Hematopoietic multipotent progenitor cell treated with erythropoietin and hydrocortisone succinate and interleukin-3 and kit ligand, for 4 days (in vitro differentiated cells): ENCODE measurements around the gene LAMA2.

Experiments used
- DNase-seq: peaks from one replicate; pipeline ENCODE4 v3.0.0-alpha.2; 2015

LAMA2 gene

DNA sequence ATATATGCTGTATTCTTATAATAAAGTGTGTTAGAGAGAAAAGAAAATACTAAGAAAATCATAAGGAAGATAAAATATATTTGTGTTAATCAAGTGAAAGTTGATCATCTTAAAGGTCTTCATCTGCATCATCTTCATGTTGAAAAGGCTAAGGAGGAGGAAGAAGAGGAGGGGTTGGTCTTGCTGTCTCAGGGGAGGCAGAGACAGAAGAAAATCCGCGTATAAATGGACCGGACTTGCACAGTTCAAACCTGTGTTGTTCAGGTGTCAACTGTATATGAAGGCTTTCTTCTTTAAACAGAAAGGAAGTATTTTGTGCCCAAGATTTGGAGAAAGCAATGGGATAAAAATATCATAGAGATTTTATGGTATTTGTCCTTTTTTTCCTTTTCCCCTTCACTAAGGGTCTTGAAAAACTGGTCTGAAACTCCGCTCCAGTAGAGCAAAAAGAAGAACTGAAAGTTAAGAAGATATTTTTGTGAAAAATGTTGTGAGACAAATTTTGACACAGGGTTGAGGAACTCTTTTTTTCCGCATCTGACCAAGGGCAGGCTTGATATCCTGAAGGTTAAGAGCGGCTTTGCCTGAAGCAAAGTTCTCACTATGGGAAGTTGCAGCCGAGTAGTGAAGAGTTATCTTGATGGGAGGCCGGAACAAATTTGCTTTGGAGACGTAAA lies 350.7 kb downstream of the LAMA2 start:
- DNase-seq, result no peak

DNA sequence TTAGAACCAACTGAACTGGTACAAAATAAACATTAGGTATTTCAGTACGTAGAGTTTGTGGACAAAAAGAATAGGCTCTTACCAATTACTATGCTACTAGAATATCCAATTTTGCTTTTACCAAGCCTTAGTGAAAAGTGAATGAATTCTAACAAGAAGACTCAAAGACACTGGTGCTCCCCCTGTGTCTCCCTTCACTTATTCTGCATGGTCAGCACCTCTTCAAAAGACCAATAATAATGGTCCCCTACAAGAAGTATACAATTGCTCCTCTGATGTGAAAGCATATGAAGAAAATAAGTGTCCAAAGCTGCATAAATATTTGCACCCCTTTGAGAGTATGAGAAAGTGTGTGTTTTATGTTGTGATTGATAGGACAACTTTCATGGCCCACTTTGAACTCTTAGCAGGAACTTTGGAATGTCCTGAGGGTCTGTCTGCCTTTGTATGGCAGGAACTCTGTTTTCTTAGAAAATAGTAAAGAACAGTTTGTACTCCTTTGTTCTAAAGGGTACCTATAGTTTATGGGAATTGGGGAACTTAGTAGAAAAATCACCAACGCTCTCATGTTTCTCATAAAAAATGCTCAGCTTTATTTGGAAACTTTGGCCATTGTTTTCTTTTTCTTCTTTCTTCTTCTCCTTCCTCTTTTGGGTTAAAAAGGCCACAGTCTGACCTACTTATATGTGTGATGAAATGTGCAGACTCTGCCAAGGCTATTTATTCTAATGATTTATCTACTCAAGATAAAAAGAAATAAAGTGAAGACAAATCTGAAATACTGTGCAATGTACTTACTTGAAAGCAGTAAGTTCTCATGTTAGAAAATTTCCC lies 352.4 kb downstream of the LAMA2 start:
- DNase-seq, result no peak

- no peak for DNase-seq
These were observed 353.1 kb downstream of the LAMA2 start for GRCh38 chr6:129236001-129236517.

- DNase-seq, result no peak
These were observed 356.1 kb downstream of the LAMA2 start for GRCh38 chr6:129238991-129239390.

DNA sequence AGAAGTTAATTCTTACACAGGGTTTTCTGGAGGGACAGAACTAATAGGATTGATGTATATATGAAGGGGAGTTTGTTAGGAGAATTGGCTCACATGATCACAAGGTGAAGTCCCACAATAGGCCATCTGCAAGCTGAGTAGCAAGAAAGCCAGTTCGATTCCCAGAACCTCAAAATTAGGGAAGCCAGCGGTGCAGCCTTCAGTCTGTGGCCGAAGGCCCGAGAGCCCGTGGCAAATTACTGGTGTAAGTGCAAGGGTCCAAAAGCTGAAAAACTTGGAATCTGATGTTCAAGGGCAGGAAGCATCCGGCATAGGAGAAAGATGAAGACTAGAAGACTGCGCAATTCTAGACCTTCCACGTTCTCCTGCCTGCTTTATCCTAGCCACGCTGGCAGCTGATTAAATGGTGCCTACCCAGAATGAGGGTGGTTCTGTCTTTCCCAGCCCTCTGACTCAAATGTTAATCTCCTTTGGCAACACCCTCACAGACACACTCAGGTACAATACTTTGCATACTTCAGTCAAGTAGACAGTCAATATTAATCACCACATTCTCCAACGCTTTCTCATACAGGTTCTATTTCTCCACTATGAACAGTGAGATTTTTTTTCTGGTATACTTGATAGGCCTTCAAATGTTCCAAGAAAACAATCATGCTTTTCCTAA lies 357.0 kb downstream of the LAMA2 start:
- no peak for DNase-seq

DNA sequence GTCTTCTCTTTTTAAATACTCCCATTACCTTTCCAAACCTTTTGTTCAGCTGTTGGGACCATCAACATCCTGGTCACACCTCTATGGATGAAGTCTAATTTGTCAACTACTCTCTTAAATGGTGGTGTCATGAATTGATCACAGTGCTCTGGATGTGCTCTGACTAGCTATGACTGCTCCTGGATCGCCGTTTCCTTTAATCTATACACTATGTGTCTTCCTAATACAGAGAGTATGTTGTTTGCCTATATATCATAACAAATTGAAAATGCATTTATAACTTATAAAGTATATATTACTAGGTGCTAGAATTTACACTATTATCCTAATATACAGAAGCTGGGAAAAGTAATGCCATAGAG lies 357.5 kb downstream of the LAMA2 start:
- DNase-seq, result no peak

GRCh38 chr6:129242546-129242945 lies 359.6 kb downstream of the LAMA2 start:
- no peak for DNase-seq

DNA sequence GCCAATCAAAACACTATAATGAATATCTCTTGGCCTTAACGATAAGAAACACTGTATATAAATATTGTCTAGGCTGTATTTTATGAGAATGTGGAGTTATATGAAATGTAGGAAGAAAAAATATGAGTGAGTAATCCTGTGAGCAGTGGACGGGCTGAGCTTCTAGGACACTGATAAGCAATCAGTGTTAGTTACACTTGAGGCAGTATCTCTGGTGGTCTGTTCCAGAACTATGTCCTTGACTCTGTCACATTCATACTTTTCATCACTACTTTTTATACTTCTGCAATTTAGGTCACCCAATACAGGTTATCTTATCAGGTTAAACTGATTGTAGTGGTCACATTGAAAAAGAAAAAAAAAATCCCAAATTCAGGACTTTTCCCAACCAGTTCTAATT lies 360.4 kb downstream of the LAMA2 start:
- no peak for DNase-seq

- no peak for DNase-seq
These were observed 366.0 kb downstream of the LAMA2 start for GRCh38 chr6:129248946-129249345.

DNA sequence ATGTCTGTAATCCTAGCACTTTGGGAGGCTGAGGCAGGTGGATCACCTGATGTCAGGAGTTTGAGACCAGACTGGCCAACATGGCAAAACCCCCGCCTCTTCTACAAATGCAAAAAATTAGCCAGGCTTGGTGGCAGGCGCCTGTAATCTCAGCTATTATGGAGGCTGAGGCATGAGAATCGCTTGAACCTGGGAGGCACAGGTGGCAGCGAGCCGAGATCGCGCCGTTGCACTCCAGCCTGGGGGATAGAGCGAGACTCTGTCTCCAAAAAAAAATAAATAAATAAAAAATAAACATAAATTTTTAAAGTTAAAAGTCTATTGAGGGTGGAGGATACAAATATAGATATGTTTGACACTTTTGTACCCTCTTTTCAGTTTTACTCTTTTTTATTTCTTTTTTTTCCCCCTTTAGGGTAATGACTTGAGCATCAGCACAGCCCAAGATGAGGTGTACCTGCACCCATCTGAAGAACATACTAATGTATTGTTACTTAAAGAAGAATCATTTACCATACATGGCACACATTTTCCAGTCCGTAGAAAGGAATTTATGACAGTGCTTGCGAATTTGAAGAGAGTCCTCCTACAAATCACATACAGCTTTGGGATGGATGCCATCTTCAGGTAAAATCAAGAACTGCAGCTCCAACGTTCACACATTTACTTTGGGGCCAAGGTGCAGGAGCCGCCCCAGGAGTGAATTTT lies 368.9 kb downstream of the LAMA2 start:
- peak; percentile 71 for DNase-seq

GRCh38 chr6:129252377-129253071 lies 369.6 kb downstream of the LAMA2 start:
- no peak for DNase-seq

DNA sequence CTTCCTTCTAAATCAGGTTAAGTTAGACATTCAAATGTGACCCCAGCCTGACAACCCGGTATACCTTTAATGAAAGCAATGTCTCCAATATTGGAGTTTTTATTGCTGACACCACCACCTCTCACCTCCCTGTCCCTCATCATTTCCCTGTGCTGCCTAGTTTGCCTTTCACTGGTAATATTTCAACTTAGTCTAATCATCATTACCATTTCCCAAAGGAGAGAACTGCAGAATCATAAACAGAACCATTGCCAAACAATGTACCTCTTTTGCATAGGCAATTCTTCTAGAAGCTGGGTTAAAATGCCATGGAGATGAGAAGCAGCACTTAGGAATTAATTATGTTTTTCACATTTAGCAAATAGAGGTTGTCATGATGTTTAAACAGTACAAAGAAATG lies 370.3 kb downstream of the LAMA2 start:
- no peak for DNase-seq

- DNase-seq, result no peak
These were observed 370.8 kb downstream of the LAMA2 start for GRCh38 chr6:129253727-129254126.

GRCh38 chr6:129257196-129257595 lies 374.3 kb downstream of the LAMA2 start:
- no peak for DNase-seq

GRCh38 chr6:129262661-129263060 lies 379.7 kb downstream of the LAMA2 start:
- no peak for DNase-seq

DNA sequence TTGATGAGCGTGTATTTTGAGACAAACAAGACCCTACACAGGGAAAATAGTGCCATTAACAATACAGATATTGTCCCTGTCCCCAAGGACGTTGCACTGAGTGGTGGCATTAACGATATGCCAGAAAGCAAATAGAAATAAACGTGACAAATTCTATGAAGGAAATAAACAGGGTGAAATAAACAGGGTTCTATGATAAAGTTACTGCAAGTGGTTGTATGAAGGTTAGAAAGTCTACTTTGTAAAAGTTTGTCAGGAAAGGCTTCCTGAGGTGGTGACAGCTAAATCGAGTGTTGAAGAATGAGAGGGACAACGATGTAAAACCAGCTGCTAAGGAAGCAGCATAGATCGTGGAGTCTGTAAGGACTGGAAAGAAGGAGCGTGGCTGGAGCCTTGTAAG lies 380.2 kb downstream of the LAMA2 start:
- DNase-seq, result no peak

GRCh38 chr6:129264480-129265045 lies 381.6 kb downstream of the LAMA2 start:
- no peak for DNase-seq

- no peak for DNase-seq
These were observed 384.1 kb downstream of the LAMA2 start for GRCh38 chr6:129267028-129267427.

DNA sequence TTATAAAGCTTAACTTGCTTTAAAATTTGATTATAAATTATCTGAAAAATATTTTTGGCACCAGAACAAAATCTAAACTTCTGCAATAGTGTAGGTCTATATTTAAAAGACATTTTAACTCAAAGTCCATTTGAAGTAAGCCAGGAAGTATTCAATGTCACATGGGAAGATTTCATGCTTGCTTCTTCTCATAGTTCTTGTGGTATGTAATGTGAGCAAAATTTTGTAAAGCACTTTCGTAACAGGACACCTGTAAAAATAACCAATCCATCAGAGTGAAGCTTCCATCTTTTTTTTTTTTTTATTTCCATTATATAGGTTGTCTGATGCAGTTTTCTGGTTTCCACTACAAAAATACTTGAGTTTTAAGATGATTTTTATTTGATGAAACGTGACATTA lies 386.1 kb downstream of the LAMA2 start:
- no peak for DNase-seq

- DNase-seq, result no peak
These were observed 387.0 kb downstream of the LAMA2 start for GRCh38 chr6:129269891-129270290.

GRCh38 chr6:129270450-129270849 lies 387.5 kb downstream of the LAMA2 start:
- DNase-seq, result no peak

GRCh38 chr6:129273161-129273560 lies 390.2 kb downstream of the LAMA2 start:
- DNase-seq, result no peak
